SW 1271 (cell line): ENCODE results near the gene SLC4A5.
"Not testable (repeated sequence)": the region's sequence is repeated elsewhere in the genome, so short reads cannot be mapped to it uniquely, and the experiment has no call there.

Experiments used
- DNase-seq, 2 experiments: peaks; one replicate each; lab custom pipeline; 2025; lab: John Stamatoyannopoulos, UW

The SLC4A5 gene

DNA sequence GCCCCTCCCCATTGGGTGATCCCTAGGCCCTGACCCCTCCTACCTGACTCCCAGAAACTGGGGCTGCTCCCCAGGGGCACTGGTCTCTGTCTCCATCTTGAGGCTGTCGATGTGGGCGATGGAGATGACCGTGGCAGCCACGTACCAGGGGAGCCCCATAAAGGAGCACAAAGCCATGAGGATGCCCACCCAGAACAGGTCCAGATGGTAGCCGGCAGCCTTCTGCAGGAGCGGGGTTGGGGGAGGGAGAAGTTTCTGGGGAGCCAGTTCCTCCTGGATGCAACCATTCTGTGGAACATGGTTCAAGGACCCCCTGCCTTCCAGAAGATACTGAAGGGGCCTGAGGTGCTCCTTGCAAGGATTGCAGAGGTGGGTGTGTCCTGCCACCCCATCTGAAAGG is 110.8 kb downstream of the SLC4A5 start:
- no peak for DNase-seq

DNA sequence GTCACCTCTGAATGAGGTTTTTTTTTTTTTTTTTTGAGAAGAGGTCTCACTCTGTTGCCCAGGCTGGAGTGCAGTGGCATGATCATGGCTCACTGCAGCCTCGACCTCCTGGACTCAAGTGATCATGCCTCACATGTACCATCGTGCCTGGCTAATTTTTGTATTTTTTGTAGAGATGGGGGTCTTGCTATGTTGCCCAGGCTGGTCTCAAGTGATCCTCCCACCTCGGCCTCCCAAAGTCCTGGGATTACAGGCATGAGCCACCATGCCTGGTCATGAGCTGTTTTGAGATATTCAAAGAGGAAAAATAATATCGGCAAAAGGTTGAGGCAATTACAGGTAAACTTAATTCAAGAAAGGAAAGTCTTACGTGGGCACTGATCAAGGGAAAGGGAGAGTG is 113.4 kb downstream of the SLC4A5 start:
- DNase-seq: not testable (repeated sequence)

- no peak for DNase-seq
These were observed 114.4 kb downstream of the SLC4A5 start for GRCh38 chr2:74228772-74229171.

DNA sequence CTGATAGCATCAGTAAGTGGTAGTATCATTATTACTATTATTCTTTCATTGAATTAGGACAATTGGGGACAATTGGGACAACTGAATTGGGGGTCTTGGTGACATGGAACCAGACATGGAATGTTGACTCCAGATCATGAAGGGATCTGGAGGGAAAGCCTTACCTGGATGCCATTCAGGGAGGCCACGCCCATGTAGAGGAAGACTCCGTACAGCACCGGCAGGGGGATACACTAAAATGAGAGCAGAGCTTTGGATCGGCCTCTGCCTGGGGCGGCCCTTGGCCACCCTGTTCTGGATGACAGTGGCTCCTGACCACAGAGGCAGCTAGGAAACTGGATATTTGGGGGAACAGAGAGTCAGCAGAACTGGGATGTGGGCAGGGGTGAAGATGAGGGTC is 115.6 kb downstream of the SLC4A5 start:
- DNase-seq: no peak

GRCh38 chr2:74226648-74227213 is 116.5 kb downstream of the SLC4A5 start:
- no peak for DNase-seq

GRCh38 chr2:74225698-74226459 is 117.3 kb downstream of the SLC4A5 start:
- no peak for DNase-seq

- DNase-seq: no peak
These were observed 119.1 kb downstream of the SLC4A5 start for GRCh38 chr2:74223941-74224770.

DNA sequence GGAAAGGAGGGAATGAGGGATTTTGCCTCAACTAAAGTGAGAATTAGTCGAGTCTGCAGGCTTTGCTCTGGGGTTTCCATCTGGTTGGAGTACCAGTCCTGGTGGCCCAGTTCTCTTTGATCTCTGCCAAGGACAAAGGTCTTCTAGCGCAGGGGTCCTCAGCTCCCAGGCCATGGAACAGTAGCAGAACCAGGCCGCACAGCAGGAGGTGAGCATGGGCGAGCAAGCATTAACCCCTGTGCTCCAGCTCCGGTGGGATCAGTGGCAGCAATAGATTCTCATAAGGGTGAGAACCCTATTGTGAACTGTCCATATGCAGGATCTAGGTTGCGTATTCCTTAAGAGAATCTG is 120.9 kb downstream of the SLC4A5 start:
- DNase-seq: no peak

DNA sequence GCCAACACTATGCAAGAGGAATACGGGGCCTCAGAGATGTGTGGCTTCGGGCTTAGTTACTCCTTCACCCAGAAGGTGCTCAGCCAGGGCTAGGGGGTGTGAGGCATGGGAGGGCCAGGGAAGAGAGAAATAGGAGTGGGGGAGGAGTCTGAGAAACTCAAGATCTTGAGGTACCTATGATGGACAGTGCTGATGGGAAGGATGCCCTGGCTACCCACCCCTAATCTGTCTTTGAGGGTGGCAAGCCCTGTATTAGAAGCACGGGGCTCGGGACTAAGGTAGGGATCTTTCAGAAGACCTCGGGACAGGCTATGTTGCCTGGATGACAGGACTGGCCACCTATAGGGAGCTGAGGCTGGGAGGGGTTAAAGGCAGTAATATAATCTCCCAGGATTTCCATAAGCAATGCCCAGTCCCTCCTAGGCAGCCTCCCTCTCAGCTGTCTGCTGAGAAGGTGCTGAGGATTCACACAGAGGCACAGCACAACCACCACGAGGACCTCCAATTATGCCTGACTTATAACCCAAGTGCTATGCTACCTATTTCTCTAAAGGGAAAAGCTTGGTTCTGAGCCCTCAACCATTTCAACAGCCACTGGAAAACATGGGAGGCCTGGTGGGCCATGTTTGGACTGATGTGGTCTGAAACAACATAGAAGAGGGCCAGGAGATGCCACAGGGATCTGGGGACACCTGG is 121.5 kb downstream of the SLC4A5 start:
- DNase-seq: no peak

GRCh38 chr2:74221091-74221490 is 122.1 kb downstream of the SLC4A5 start:
- DNase-seq: no peak

DNA sequence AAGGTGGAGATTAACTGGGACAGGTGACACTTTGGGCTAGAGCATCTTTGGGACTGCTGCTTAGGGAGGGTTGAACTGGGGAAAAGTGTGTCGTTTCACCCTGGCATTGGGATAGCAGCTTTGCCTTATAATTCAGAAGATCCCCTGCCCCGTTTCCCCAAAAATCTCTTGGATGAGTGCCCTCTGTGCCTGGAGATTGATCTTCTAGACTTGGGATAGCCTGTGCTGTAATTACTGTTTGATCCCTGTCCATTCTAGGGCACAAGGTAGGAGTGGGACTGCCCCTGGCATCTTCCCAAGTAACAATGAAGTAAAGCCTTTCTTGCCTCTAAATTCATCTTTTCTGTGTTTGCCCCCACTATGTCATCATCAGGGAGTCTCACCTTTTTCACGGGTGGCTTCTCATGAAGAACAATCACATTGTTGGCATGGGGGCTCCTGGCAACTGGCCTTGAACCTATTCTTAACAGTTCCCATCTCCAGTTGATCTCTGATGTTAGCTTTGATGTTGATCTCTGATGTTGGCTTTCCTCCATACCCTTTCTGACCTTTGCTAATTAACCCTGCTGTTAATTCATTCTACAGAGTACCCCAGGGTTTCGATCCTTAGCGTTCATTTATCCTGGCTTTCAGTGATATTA is 123.2 kb downstream of the SLC4A5 start:
- no peak for DNase-seq

GRCh38 chr2:74216642-74217041 is 126.6 kb downstream of the SLC4A5 start:
- no peak for DNase-seq

GRCh38 chr2:74215771-74216170 is 127.4 kb downstream of the SLC4A5 start:
- DNase-seq: not testable (repeated sequence)

- no peak for DNase-seq
These were observed 130.4 kb downstream of the SLC4A5 start for GRCh38 chr2:74212702-74213410.

DNA sequence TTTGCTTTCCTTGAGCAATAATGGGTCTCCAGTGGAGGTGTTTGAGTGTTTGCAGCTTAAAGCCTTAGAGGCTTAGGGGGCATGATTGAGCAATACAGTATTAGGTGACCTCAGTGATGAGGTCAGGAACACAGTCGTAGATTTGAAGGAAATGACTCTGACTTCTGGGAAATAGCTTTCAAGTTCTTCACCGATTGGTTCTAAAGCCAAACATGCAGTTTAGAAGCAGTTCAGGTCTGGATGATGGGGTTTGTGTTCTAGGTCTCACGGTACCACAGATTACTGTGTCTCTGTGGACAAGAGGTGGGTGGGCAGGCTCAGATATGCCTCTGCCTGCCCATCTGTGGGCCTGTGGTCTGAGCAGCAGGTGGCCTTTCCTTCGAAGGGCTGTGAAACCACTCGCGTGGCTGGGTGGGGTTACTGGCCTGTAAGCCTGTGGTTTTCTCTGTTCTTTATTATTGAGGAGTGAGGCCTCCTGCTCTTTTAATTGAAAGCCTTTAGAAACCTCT is 137.0 kb downstream of the SLC4A5 start:
- no peak for DNase-seq

GRCh38 chr2:74205596-74205995 is 137.6 kb downstream of the SLC4A5 start:
- DNase-seq: no peak

DNA sequence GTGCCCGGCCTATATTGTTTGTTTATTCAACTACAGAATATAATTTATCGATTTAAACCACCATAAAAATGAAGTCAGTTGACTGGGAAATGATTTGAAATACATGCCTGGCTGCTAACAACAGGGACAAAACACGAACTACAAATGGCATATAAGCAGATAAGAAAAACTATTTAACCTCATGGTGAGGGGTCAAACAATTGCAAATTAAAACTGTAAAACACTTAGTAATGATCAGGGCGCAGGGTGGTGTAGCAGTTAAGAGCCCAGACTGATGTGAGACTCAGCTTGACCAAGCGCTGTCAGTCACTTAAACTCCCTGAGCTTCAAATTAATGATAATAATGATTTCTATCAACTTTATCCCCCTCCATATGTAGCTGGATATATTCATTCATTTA is 138.1 kb downstream of the SLC4A5 start:
- DNase-seq: no peak

GRCh38 chr2:74204436-74204835 is 138.8 kb downstream of the SLC4A5 start:
- no peak for DNase-seq

DNA sequence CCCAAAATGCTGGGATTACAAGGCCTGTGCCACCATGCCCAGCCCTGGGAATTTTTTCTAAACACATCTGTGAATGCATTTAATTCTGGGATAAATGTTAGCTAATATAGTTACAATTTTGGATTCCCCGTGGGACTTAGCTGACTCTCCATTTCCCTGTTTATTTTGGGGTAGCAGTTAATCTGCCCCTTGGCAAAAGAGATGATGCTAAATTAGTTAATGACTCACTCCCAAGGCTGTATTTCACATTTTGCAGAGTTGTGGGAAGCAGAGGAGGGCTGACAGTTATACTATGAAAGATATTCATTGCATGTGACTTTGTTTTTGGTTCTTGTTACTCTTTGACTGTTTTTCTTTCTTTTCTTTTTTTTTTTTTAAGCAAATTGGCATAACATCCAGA is 141.6 kb downstream of the SLC4A5 start:
- no peak for DNase-seq

DNA sequence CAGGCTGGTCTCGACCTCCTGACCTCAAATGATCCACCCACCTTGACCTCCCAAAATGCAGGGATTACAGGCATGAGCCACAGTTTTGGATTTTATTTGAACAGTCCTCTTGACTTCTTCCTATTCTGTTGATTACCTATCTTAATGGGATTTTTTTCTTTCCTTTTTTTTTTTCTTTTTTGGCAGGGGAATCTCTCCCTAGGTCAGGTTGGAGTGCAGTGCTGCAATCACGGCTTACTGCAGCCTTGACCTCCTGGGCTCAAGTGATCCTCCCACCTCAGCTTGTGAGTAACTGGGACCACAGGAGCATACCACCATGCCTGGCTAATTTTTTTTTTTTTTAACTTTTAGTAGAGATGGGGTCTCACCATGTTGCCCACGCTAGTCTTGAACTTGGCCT is 142.0 kb downstream of the SLC4A5 start:
- no peak for DNase-seq

DNA sequence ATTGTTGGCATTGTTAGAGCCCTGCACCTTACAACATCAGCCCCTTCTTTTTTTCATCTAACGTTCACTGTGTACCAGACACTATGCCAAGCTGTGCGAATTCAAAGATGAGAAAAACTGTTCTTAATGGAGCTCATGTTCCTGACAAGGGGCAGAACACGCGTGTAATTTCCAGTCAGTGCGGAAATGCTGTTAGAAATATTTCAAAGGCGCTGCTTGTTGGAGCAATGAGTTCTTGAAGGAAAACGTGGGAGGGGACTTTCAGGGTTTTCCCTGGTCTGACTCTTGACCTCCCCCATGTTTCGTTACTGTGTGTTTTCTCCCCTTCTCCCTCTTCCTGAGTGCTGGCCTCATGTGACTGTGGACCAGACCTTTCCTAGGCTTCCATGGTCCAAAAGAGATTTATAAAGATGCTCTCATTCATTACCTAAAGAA is 143.3 kb downstream of the SLC4A5 start:
- no peak for DNase-seq
